HCT116 (cell line): ENCODE results near the gene KLHL17. TPM values are rescaled to one million over a fixed set of nuclear protein-coding genes. Genes with fewer than 3 reads are reported as not detected.

Experiments
- ATAC-seq: fragments of 200-7000 bp; cut with Tn5 transposase; 2 replicates; pipeline ENCODE4 v1.9.1; 2020; ENCODE audit warnings: mild to moderate bottlenecking, moderate library complexity
- BruUV-seq: library from RNA; stranded (reverse); fragments of 400-500 nt; replicated peaks from 2 replicates; lab custom pipeline; 2021; lab: Mats Ljungman, UMichigan
- CTCF ChIA-PET: fragments of 300-600 bp; sonication (Branson Sonifier 250); formaldehyde crosslinking; loops from one replicate; lab custom pipeline; 2021; ENCODE audit warnings: antibody characterized with exemption; lab: Charles Lee
- POLR2A ChIA-PET: fragments of 300-600, 350-600 bp; sonication (Branson Sonifier 250); formaldehyde crosslinking; loops from one replicate; lab custom pipeline; 2021; ENCODE audit warnings: antibody characterized with exemption; lab: Charles Lee
- RAD21 ChIA-PET, 2 experiments: fragments of 300-600 bp; sonication (Branson Sonifier 250); formaldehyde crosslinking; loops; one replicate each; lab custom pipeline; 2023; ENCODE audit warnings: low total read pairs in 2 of 2; ENCODE audit not compliant: uncharacterized antibody in 2 of 2, unreplicated experiment in 2 of 2, low non-redundant PET in 1 of 2; lab: Charles Lee
- DNase-seq: peaks from one replicate; pipeline ENCODE4 v3.0.0-alpha.2; 2010; ENCODE audit warnings: low read depth, low spot score
- H2AFZ ChIP-seq: fragments of 200-600 bp; shearing (Covaris generic), sonication (generic); 2 replicates; pipeline ENCODE4 v1.6.1; 2017; ENCODE audit warnings: low read depth, mixed run types, mixed read lengths, antibody characterized with exemption, low read length; ENCODE audit not compliant: poor library complexity, severe bottlenecking
- H3K27ac ChIP-seq: 2 replicates; pipeline ENCODE4 v1.5.1; 2012; ENCODE audit warnings: low read depth, low read length
- H3K27me3 ChIP-seq: fragments of 200-600 bp; sonication (generic); 2 replicates; pipeline ENCODE4 v1.6.1; 2016; ENCODE audit warnings: mixed run types, low read length, mixed read lengths; ENCODE audit not compliant: insufficient read depth
- H3K36me3 ChIP-seq, 2 experiments: fragments of 200-500 bp in 1 of 2; fragments of 200-600 bp in 1 of 2; sonication (Bioruptor generic) in 1 of 2; sonication (generic) in 1 of 2; 2 replicates each; pipeline versions ENCODE4 v1.5.1 to v1.6.1; 2014 to 2016; ENCODE audit warnings: low read length in 2 of 2, inconsistent platforms in 1 of 2, mixed read lengths in 1 of 2, mixed run types in 1 of 2; ENCODE audit not compliant: insufficient read depth in 2 of 2, control insufficient read depth in 1 of 2
- H3K4me1 ChIP-seq, 2 experiments: fragments of 200-600 bp in 1 of 2; sonication (generic) in 1 of 2; 2 replicates each; pipeline versions ENCODE4 v1.5.1 to v1.6.1; 2012 to 2017; ENCODE audit warnings: low read length in 2 of 2, inconsistent platforms in 1 of 2, mild to moderate bottlenecking in 1 of 2, mixed read lengths in 1 of 2, mixed run types in 1 of 2, moderate library complexity in 1 of 2; ENCODE audit not compliant: insufficient read depth in 2 of 2, control insufficient read depth in 1 of 2
- H3K4me2 ChIP-seq: fragments of 200-600 bp; sonication (generic); 2 replicates; pipeline ENCODE4 v1.6.1; 2017; ENCODE audit warnings: mixed run types, low read length, mixed read lengths
- H3K4me3 ChIP-seq, 2 experiments: fragments of 200-600 bp in 1 of 2; sonication (generic) in 1 of 2; replicated peaks in 1 of 2; 2 replicates each; pipeline ENCODE4 v1.5.1; 2011 to 2016; ENCODE audit warnings: low read length in 2 of 2, control low read depth in 1 of 2, low read depth in 1 of 2, mild to moderate bottlenecking in 1 of 2, mixed read lengths in 1 of 2, mixed run types in 1 of 2
- H3K79me2 ChIP-seq: fragments of 200-600 bp; sonication (generic); 2 replicates; pipeline ENCODE4 v1.6.1; 2017; ENCODE audit warnings: mild to moderate bottlenecking, mixed run types, low read length, moderate library complexity, mixed read lengths; ENCODE audit not compliant: insufficient read depth
- H3K9ac ChIP-seq: fragments of 200-600 bp; sonication (generic); 2 replicates; pipeline ENCODE4 v1.6.1; 2016; ENCODE audit warnings: low read length, mixed read lengths
- H3K9me2 ChIP-seq: fragments of 200-600 bp; sonication (generic), shearing (Covaris generic); 2 replicates; pipeline ENCODE4 v1.6.1; 2017; ENCODE audit warnings: mixed run types, mild to moderate bottlenecking, moderate library complexity; ENCODE audit not compliant: insufficient read depth
- H3K9me3 ChIP-seq, 2 experiments: fragments of 200-500 bp in 1 of 2; fragments of 200-600 bp in 1 of 2; sonication (Bioruptor generic) in 1 of 2; sonication (generic) in 1 of 2; 2 replicates each; pipeline ENCODE4 v1.6.1; 2014 to 2017; ENCODE audit warnings: low read length in 2 of 2, mixed read lengths in 2 of 2, inconsistent platforms in 1 of 2, low read depth in 1 of 2, mild to moderate bottlenecking in 1 of 2, mixed run types in 1 of 2, moderate library complexity in 1 of 2; ENCODE audit not compliant: control insufficient read depth in 1 of 2, insufficient read depth in 1 of 2
- H4K20me1 ChIP-seq: fragments of 200-600 bp; sonication (generic), shearing (Covaris generic); 2 replicates; pipeline ENCODE4 v1.6.1; 2017; ENCODE audit warnings: mixed run types, mild to moderate bottlenecking, moderate library complexity; ENCODE audit not compliant: insufficient read depth
- CBX3 ChIP-seq: IDR thresholded peaks from 2 replicates; pipeline ENCODE4 v1.6.1; 2012; ENCODE audit warnings: low read depth
- CEBPB ChIP-seq: IDR thresholded peaks from 2 replicates; pipeline ENCODE4 v1.6.1; 2012; ENCODE audit warnings: low read depth
- EZH2phosphoT487 ChIP-seq: fragments of 200-600 bp; IDR thresholded peaks from 2 replicates; pipeline ENCODE4 v1.6.1; 2018; ENCODE audit warnings: antibody characterized with exemption, borderline replicate concordance
- JUND ChIP-seq: IDR thresholded peaks from 2 replicates; pipeline ENCODE4 v1.6.1; 2012
- POLR2A ChIP-seq: IDR thresholded peaks from 2 replicates; pipeline ENCODE4 v1.7.0; 2011; ENCODE audit warnings: borderline replicate concordance; ENCODE audit not compliant: insufficient read depth, insufficient read length; ENCODE audit errors: extremely low read depth
- POLR2AphosphoS5 ChIP-seq: IDR thresholded peaks from 2 replicates; pipeline ENCODE4 v1.6.1; 2011; ENCODE audit warnings: mild to moderate bottlenecking, low read depth, low read length, moderate library complexity
- RAD21 ChIP-seq: IDR thresholded peaks from 2 replicates; pipeline ENCODE4 v1.6.1; 2012; ENCODE audit warnings: low read depth, mild to moderate bottlenecking
- SIN3A ChIP-seq: IDR thresholded peaks from 2 replicates; pipeline ENCODE4 v1.6.1; 2012; ENCODE audit warnings: low read depth
- SP1 ChIP-seq: IDR thresholded peaks from 2 replicates; pipeline ENCODE4 v1.6.1; 2012; ENCODE audit warnings: low read depth
- ZFX ChIP-seq: fragments of 450-650 bp; IDR thresholded peaks from 2 replicates; pipeline ENCODE4 v1.6.1; 2017
- intact Hi-C: fragments of 100-400 bp; cut with micrococcal nuclease; formaldehyde crosslinking; loops from 2 replicates; pipeline ENCODE4 v1.10.0; 2022
- total RNA-seq: library from RNA; stranded (reverse); gene quantifications from one replicate; pipeline ENCODE4 v1.2.1, GENCODE V29; 2021; ENCODE audit not compliant: unreplicated experiment
- TF ChIP-seq, protein P1 (sequence below): IDR thresholded peaks from 2 replicates; pipeline ENCODE4 v1.6.1; 2012
- TF ChIP-seq, protein P2 (sequence below): IDR thresholded peaks from 2 replicates; pipeline ENCODE4 v1.6.1; 2011; ENCODE audit warnings: mild to moderate bottlenecking, low read length, moderate library complexity; ENCODE audit not compliant: insufficient replicate concordance; ENCODE audit errors: extremely low read depth
- TF ChIP-seq, protein P3 (sequence below): IDR thresholded peaks from 2 replicates; pipeline ENCODE4 v1.6.1; 2012; ENCODE audit warnings: low read depth

Gene KLHL17
- total RNA-seq, 1 experiment from 2014 or later = 100.0 TPM

DNA sequence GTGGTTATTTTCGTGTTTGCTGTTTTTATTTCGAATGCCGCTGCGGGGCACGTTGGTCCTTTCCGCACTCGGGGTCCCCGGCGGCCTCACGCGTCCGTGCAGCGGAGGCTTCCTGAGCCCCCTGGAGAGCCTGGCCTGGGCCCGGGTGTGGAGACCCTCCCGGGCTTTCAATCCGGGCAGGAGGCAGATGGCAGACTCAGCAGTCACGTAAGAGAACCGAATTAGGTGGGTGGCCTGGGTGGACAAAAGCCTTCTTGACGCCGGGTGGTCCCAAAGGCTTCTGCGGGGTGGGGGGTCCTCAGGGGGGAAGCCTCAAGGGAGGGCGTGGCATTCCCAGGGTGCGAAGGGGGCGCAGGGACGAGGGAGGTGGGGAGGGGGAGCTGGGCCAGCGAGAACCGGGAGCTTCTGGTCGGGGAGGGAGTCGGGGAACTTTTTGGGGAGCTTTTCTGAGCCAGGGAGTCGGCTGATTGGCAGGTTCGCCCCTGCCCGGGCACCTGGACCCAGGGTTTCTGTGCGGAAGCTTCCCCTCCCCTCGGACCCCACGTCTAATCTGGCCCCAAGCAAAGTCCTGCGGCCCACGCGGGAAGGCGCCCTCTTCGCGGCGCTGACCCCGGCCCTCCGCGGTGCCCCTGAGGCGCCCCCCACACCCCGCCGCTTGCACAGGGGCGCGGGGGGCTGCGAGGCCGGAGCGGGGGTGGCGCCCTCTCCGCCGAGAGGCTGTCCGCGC lies 40.8 kb downstream of the KLHL17 start:
- DNase-seq (no peak), ATAC-seq (peak; percentile 3; the same call in 1 of the 2 replicates)
- H3K36me3 ChIP-seq = no peaks in the 10 kb centered on the region
- peaks cover 29% of the 10 kb centered on the region for H3K79me2 ChIP-seq
- H2AFZ ChIP-seq = no peak overlapping the region
- intact Hi-C loops = loop anchor here (2.0 to 5.0 kb wide), 2 partner anchors 16 to 66 kb away; no protein-coding TSS in a partner anchor
- no peaks in the 10 kb centered on the region for H3K27me3 ChIP-seq
- H4K20me1 ChIP-seq = peaks cover 8% of the 10 kb centered on the region; the same call in 1 of the 2 replicates
- CTCF ChIA-PET = interaction anchor here (1.9 to 4.0 kb wide), 2 partner anchors 12 to 18 kb away, joined by 17 to 26 read pairs; partner anchors contain the start of genes AGRN and ISG15
- TF ChIP-seq CEBPB (no peak), POLR2AphosphoS5 (no peak), POLR2A (no peak), RAD21 (no peak), SIN3A (no peak), JUND (no peak), EZH2phosphoT487 (no peak), CBX3 (no peak), SP1 (no peak), ZFX (no peak)
- TF ChIP-seq, protein P1, sequence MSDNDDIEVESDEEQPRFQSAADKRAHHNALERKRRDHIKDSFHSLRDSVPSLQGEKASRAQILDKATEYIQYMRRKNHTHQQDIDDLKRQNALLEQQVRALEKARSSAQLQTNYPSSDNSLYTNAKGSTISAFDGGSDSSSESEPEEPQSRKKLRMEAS = no peak
- TF ChIP-seq, protein P2, sequence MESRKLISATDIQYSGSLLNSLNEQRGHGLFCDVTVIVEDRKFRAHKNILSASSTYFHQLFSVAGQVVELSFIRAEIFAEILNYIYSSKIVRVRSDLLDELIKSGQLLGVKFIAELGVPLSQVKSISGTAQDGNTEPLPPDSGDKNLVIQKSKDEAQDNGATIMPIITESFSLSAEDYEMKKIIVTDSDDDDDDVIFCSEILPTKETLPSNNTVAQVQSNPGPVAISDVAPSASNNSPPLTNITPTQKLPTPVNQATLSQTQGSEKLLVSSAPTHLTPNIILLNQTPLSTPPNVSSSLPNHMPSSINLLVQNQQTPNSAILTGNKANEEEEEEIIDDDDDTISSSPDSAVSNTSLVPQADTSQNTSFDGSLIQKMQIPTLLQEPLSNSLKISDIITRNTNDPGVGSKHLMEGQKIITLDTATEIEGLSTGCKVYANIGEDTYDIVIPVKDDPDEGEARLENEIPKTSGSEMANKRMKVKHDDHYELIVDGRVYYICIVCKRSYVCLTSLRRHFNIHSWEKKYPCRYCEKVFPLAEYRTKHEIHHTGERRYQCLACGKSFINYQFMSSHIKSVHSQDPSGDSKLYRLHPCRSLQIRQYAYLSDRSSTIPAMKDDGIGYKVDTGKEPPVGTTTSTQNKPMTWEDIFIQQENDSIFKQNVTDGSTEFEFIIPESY = no peak
- TF ChIP-seq, protein P3, sequence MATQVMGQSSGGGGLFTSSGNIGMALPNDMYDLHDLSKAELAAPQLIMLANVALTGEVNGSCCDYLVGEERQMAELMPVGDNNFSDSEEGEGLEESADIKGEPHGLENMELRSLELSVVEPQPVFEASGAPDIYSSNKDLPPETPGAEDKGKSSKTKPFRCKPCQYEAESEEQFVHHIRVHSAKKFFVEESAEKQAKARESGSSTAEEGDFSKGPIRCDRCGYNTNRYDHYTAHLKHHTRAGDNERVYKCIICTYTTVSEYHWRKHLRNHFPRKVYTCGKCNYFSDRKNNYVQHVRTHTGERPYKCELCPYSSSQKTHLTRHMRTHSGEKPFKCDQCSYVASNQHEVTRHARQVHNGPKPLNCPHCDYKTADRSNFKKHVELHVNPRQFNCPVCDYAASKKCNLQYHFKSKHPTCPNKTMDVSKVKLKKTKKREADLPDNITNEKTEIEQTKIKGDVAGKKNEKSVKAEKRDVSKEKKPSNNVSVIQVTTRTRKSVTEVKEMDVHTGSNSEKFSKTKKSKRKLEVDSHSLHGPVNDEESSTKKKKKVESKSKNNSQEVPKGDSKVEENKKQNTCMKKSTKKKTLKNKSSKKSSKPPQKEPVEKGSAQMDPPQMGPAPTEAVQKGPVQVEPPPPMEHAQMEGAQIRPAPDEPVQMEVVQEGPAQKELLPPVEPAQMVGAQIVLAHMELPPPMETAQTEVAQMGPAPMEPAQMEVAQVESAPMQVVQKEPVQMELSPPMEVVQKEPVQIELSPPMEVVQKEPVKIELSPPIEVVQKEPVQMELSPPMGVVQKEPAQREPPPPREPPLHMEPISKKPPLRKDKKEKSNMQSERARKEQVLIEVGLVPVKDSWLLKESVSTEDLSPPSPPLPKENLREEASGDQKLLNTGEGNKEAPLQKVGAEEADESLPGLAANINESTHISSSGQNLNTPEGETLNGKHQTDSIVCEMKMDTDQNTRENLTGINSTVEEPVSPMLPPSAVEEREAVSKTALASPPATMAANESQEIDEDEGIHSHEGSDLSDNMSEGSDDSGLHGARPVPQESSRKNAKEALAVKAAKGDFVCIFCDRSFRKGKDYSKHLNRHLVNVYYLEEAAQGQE = no peak
- TF ChIP-seq, all 23 proteins: peak for 0
- Histone ChIP-seq H3K4me2 (peak overlapping the region; percentile 98), H3K9me3 (no peaks in the 10 kb centered on the region), H3K4me3 (peak overlapping the region; percentile 64 to 83), H3K9ac (peak overlapping the region; percentile 100), H3K27ac (peak overlapping the region; percentile 99), H3K9me2 (no peaks in the 10 kb centered on the region), H3K4me1 (peaks cover 29 to 77% of the 10 kb centered on the region in 2 experiments)
- RAD21 ChIA-PET = no interaction called here
- TSS peak; percentile 89 for BruUV-seq
- POLR2A ChIA-PET = interaction anchor here (0.8 to 2.7 kb wide), 3 partner anchors 13 to 79 kb away, joined by 3 to 12 read pairs (median 3); partner anchors contain the start of genes ISG15 and PLEKHN1
